DOHH2 (cell line): ENCODE data around the gene PDE4B.

ENCODE experiments used
- H3F3A ChIP-seq: fragments of 200-600 bp; sonication (generic), shearing (Covaris generic); 2 replicates; pipeline ENCODE4 v1.6.0; 2016; ENCODE audit warnings: antibody characterized with exemption, mild to moderate bottlenecking; ENCODE audit not compliant: control insufficient read depth, insufficient read depth
- H3K27ac ChIP-seq: fragments of 200-600 bp; sonication (generic); 2 replicates; pipeline ENCODE4 v1.5.1; 2014; ENCODE audit warnings: low read depth, mild to moderate bottlenecking, low read length, moderate library complexity
- H3K27me3 ChIP-seq: fragments of 200-600 bp; sonication (generic); 2 replicates; pipeline ENCODE4 v1.6.1; 2014; ENCODE audit warnings: mild to moderate bottlenecking, low read length, mixed read lengths; ENCODE audit not compliant: control insufficient read depth
- H3K36me3 ChIP-seq: fragments of 200-600 bp; sonication (generic); 2 replicates; pipeline ENCODE4 v1.6.1; 2014; ENCODE audit warnings: mild to moderate bottlenecking, low read length, moderate library complexity, mixed read lengths; ENCODE audit not compliant: control insufficient read depth
- H3K4me1 ChIP-seq: fragments of 200-600 bp; sonication (generic); 2 replicates; pipeline ENCODE4 v1.6.1; 2014; ENCODE audit warnings: mild to moderate bottlenecking, low read length, mixed read lengths; ENCODE audit not compliant: control insufficient read depth
- H3K4me2 ChIP-seq: fragments of 200-600 bp; sonication (generic); 2 replicates; pipeline ENCODE4 v1.6.0; 2014; ENCODE audit warnings: mild to moderate bottlenecking, low read length, moderate library complexity
- H3K4me3 ChIP-seq: fragments of 200-600 bp; sonication (generic); 2 replicates; pipeline ENCODE4 v1.5.1; 2014; ENCODE audit warnings: mild to moderate bottlenecking, low read length, mixed read lengths
- H3K79me2 ChIP-seq: fragments of 200-600 bp; sonication (generic); 2 replicates; pipeline ENCODE4 v1.6.1; 2014; ENCODE audit warnings: mild to moderate bottlenecking, low read length, mixed read lengths; ENCODE audit not compliant: control insufficient read depth
- H3K9me2 ChIP-seq: fragments of 200-600 bp; sonication (generic); replicated peaks from 2 replicates; pipeline ENCODE4 v1.6.1; 2014; ENCODE audit warnings: mild to moderate bottlenecking, low read length, mixed read lengths; ENCODE audit not compliant: control insufficient read depth
- H3K9me3 ChIP-seq: fragments of 200-600 bp; sonication (generic); 2 replicates; pipeline ENCODE4 v1.6.1; 2014; ENCODE audit warnings: antibody characterized with exemption, low read length, mixed read lengths; ENCODE audit not compliant: control insufficient read depth, insufficient read depth
- H4K20me1 ChIP-seq: fragments of 200-600 bp; sonication (generic); 2 replicates; pipeline ENCODE4 v1.6.0; 2014; ENCODE audit warnings: low read depth, mild to moderate bottlenecking, antibody characterized with exemption, low read length, moderate library complexity; ENCODE audit not compliant: control insufficient read depth, insufficient read depth
- EZH2phosphoT487 ChIP-seq: fragments of 200-600 bp; sonication (generic); IDR thresholded peaks from 2 replicates; pipeline ENCODE4 v1.6.1; 2017; ENCODE audit warnings: borderline replicate concordance, mild to moderate bottlenecking, antibody characterized with exemption, low read length, moderate library complexity, mixed read lengths
- TF ChIP-seq, protein P1 (sequence below): fragments of 200-600 bp; sonication (generic); IDR thresholded peaks from one replicate; pipeline ENCODE4 v1.5.1; 2014; ENCODE audit warnings: antibody characterized with exemption, mild to moderate bottlenecking, low read depth, low read length; ENCODE audit not compliant: poor library complexity, severe bottlenecking

The PDE4B gene

GRCh38 chr1:66048011-66048410 lies 255.3 kb downstream of the PDE4B start:
- Histone ChIP-seq H3K27me3 (no peaks in the 10 kb centered on the region), H3F3A (no peaks in the 10 kb centered on the region), H3K36me3 (no peaks in the 10 kb centered on the region), H4K20me1 (peaks cover 3% of the 10 kb centered on the region; the same call in 1 of the 2 replicates), H3K4me3 (no peak overlapping the region), H3K27ac (no peak overlapping the region), H3K4me2 (no peak overlapping the region), H3K4me1 (no peaks in the 10 kb centered on the region), H3K79me2 (no peaks in the 10 kb centered on the region), H3K9me2 (no peaks in the 10 kb centered on the region), H3K9me3 (no peaks in the 10 kb centered on the region)
- TF ChIP-seq EZH2phosphoT487: no peak
- TF ChIP-seq, protein P1, sequence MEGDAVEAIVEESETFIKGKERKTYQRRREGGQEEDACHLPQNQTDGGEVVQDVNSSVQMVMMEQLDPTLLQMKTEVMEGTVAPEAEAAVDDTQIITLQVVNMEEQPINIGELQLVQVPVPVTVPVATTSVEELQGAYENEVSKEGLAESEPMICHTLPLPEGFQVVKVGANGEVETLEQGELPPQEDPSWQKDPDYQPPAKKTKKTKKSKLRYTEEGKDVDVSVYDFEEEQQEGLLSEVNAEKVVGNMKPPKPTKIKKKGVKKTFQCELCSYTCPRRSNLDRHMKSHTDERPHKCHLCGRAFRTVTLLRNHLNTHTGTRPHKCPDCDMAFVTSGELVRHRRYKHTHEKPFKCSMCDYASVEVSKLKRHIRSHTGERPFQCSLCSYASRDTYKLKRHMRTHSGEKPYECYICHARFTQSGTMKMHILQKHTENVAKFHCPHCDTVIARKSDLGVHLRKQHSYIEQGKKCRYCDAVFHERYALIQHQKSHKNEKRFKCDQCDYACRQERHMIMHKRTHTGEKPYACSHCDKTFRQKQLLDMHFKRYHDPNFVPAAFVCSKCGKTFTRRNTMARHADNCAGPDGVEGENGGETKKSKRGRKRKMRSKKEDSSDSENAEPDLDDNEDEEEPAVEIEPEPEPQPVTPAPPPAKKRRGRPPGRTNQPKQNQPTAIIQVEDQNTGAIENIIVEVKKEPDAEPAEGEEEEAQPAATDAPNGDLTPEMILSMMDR: no peak

GRCh38 chr1:66050123-66050522 lies 257.4 kb downstream of the PDE4B start:
- peaks cover 3% of the 10 kb centered on the region; the same call in 1 of the 2 replicates for H4K20me1 ChIP-seq
- H3K4me2 ChIP-seq: no peak overlapping the region
- no peak overlapping the region for H3K4me3 ChIP-seq
- no peaks in the 10 kb centered on the region for H3K9me3 ChIP-seq
- no peaks in the 10 kb centered on the region for H3K4me1 ChIP-seq
- H3F3A ChIP-seq: no peaks in the 10 kb centered on the region
- no peaks in the 10 kb centered on the region for H3K27me3 ChIP-seq
- no peak overlapping the region for H3K27ac ChIP-seq
- H3K9me2 ChIP-seq: no peaks in the 10 kb centered on the region
- no peaks in the 10 kb centered on the region for H3K36me3 ChIP-seq
- TF ChIP-seq, protein P1: no peak
- no peak for TF ChIP-seq EZH2phosphoT487
- H3K79me2 ChIP-seq: no peaks in the 10 kb centered on the region

DNA sequence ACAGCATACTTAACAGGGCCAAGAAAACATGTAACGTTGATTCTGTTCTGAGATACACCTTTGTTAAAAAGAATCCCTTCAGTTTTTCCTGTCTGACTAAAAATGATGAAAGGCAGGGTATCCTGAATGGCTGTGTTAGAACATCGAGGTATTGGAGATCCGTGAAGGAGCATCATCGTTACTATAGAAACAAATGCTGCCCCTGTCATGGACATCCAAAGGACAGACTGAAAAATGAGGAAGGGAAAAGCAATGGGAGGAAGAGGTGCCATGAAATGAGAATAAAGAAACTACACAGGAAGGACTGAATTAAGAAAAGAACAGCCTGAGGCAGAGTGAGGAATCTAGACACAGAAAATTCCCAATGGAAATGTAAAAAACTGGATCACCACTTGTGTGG lies 257.9 kb downstream of the PDE4B start:
- no peaks in the 10 kb centered on the region for H3K9me3 ChIP-seq

More for the DNA sequence above, 257.9 kb downstream of the PDE4B start:
- H3K36me3 ChIP-seq: no peaks in the 10 kb centered on the region
- H3K4me1 ChIP-seq: no peaks in the 10 kb centered on the region
- H3K4me3 ChIP-seq: no peak overlapping the region
- peaks cover 3% of the 10 kb centered on the region; the same call in 1 of the 2 replicates for H4K20me1 ChIP-seq
- no peaks in the 10 kb centered on the region for H3K79me2 ChIP-seq
- no peak overlapping the region for H3K27ac ChIP-seq
- no peak overlapping the region for H3K4me2 ChIP-seq
- no peaks in the 10 kb centered on the region for H3K9me2 ChIP-seq
- no peaks in the 10 kb centered on the region for H3F3A ChIP-seq
- no peaks in the 10 kb centered on the region for H3K27me3 ChIP-seq
- TF ChIP-seq, protein P1: no peak
- no peak for TF ChIP-seq EZH2phosphoT487
